Parathyroid adenoma (tissue), 2 donors: Measurements from ENCODE around the gene ZFP64.
A peak's percentile ranks its signal among the peaks of the same experiment; 100 is the strongest.

Source experiments
- H2AFZ ChIP-seq: fragments of 300-600 bp; sonication (generic); one replicate; pipeline ENCODE4 v1.7.0; 2017; ENCODE audit warnings: antibody characterized with exemption, mild to moderate bottlenecking
- H3K27ac ChIP-seq: fragments of 300-600 bp; sonication (generic); one replicate; pipeline ENCODE4 v1.7.0; 2017
- H3K27me3 ChIP-seq: fragments of 300-600 bp; sonication (generic); one replicate; pipeline ENCODE4 v1.7.0; 2017; ENCODE audit warnings: low read length; ENCODE audit not compliant: control insufficient read depth, insufficient read depth
- H3K36me3 ChIP-seq: fragments of 300-600 bp; sonication (generic); one replicate; pipeline ENCODE4 v1.7.0; 2017; ENCODE audit warnings: low read length; ENCODE audit not compliant: control insufficient read depth, insufficient read depth
- H3K4me1 ChIP-seq: fragments of 300-600 bp; sonication (generic); one replicate; pipeline ENCODE4 v1.7.0; 2017; ENCODE audit warnings: control low read depth
- H3K4me2 ChIP-seq: fragments of 300-600 bp; sonication (generic); one replicate; pipeline ENCODE4 v1.7.0; 2017; ENCODE audit warnings: low read length
- H3K4me3 ChIP-seq: fragments of 300-600 bp; sonication (generic); one replicate; pipeline ENCODE4 v1.7.0; 2017; ENCODE audit warnings: low read depth, low read length
- H3K79me2 ChIP-seq: fragments of 300-600 bp; sonication (generic); one replicate; pipeline ENCODE4 v1.7.0; 2017; ENCODE audit warnings: control low read depth
- H3K9ac ChIP-seq: fragments of 300-600 bp; sonication (generic); one replicate; pipeline ENCODE4 v1.7.0; 2017; ENCODE audit warnings: mild to moderate bottlenecking
- H3K9me3 ChIP-seq: fragments of 300-600 bp; sonication (generic); one replicate; pipeline ENCODE4 v1.7.0; 2017; ENCODE audit warnings: low read length; ENCODE audit not compliant: control insufficient read depth
- CTCF ChIP-seq: fragments of 300-600 bp; sonication (generic); IDR thresholded peaks from one replicate; pipeline ENCODE4 v1.7.0; 2017; ENCODE audit warnings: antibody characterized with exemption, mild to moderate bottlenecking
- donor health status: primary hyperparathyroidism.

The ZFP64 gene

GRCh38 chr20:52152416-52152815 is 39.2 kb downstream of the ZFP64 start:
- H3K27ac ChIP-seq = no peak overlapping the region
- H3K4me3 ChIP-seq = no peak overlapping the region
- no peaks in the 10 kb centered on the region for H3K4me1 ChIP-seq
- H3K9ac ChIP-seq = no peak overlapping the region
- no peak overlapping the region for H3K4me2 ChIP-seq
- no peak overlapping the region for H2AFZ ChIP-seq
- no peaks in the 10 kb centered on the region for H3K79me2 ChIP-seq
- no peak for TF ChIP-seq CTCF
- H3K36me3 ChIP-seq = no peaks in the 10 kb centered on the region
- H3K27me3 ChIP-seq = no peaks in the 10 kb centered on the region
- H3K9me3 ChIP-seq = no peaks in the 10 kb centered on the region

- TF ChIP-seq CTCF = peak; percentile 75
- Histone ChIP-seq H3K4me1 (no peaks in the 10 kb centered on the region), H3K9me3 (no peaks in the 10 kb centered on the region), H3K27ac (no peak overlapping the region), H3K79me2 (no peaks in the 10 kb centered on the region), H2AFZ (no peak overlapping the region), H3K4me3 (no peak overlapping the region), H3K4me2 (no peak overlapping the region), H3K27me3 (no peaks in the 10 kb centered on the region), H3K9ac (no peak overlapping the region), H3K36me3 (no peaks in the 10 kb centered on the region)
These were observed 40.9 kb downstream of the ZFP64 start for GRCh38 chr20:52150440-52151258.

- no peak overlapping the region for H3K27ac ChIP-seq
- no peak overlapping the region for H3K9ac ChIP-seq
- no peak overlapping the region for H3K4me3 ChIP-seq
- no peak overlapping the region for H2AFZ ChIP-seq
- no peaks in the 10 kb centered on the region for H3K9me3 ChIP-seq
- H3K36me3 ChIP-seq = no peaks in the 10 kb centered on the region
- H3K4me2 ChIP-seq = no peak overlapping the region
- H3K79me2 ChIP-seq = no peaks in the 10 kb centered on the region
- TF ChIP-seq CTCF = no peak
- H3K4me1 ChIP-seq = no peaks in the 10 kb centered on the region
- H3K27me3 ChIP-seq = no peaks in the 10 kb centered on the region
These were observed 46.0 kb downstream of the ZFP64 start for GRCh38 chr20:52145587-52145986.

- H2AFZ ChIP-seq = no peak overlapping the region
- no peak for TF ChIP-seq CTCF
- no peak overlapping the region for H3K9ac ChIP-seq
- no peaks in the 10 kb centered on the region for H3K27me3 ChIP-seq
- H3K4me1 ChIP-seq = no peaks in the 10 kb centered on the region
- no peaks in the 10 kb centered on the region for H3K36me3 ChIP-seq
- no peak overlapping the region for H3K4me3 ChIP-seq
- no peak overlapping the region for H3K27ac ChIP-seq
- no peaks in the 10 kb centered on the region for H3K9me3 ChIP-seq
- H3K4me2 ChIP-seq = no peak overlapping the region
- H3K79me2 ChIP-seq = no peaks in the 10 kb centered on the region
These were observed 48.3 kb downstream of the ZFP64 start for GRCh38 chr20:52143277-52143676.

GRCh38 chr20:52142757-52143156 is 48.8 kb downstream of the ZFP64 start:
- Histone ChIP-seq H3K27ac (no peak overlapping the region), H3K4me3 (no peak overlapping the region), H2AFZ (no peak overlapping the region), H3K27me3 (no peaks in the 10 kb centered on the region), H3K9ac (no peak overlapping the region), H3K4me1 (no peaks in the 10 kb centered on the region), H3K79me2 (no peaks in the 10 kb centered on the region), H3K9me3 (no peaks in the 10 kb centered on the region), H3K36me3 (no peaks in the 10 kb centered on the region), H3K4me2 (no peak overlapping the region)
- TF ChIP-seq CTCF = no peak
